ENCODE measurements around the gene SELENOI. TPM values are rescaled to one million over a fixed set of nuclear protein-coding genes. Genes with fewer than 3 reads are reported as not detected.

SELENOI gene
- total and polyA plus RNA-seq, 2 experiments from 2014 or later = 8.4 to 67.8 TPM

DNA sequence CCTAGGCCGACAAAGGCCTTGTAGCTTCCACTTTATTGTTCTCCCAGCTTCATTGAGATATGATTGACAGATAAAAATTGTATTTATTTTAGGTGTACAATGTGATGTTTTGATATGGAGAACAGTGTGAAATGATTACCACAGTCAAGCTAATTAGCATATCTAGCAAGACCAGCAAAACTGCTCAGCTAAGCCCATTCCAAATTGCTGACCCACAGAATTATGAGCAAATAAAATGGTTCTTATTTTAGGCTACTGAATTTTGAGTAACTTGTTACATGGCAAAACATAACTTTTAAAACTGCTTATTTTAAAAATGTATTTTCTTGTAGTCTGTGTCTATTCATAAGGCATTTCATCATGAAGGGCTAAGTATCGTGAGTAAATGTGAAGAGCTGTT, 8.6 kb upstream of the SELENOI start (continued):
- TF ChIP-seq EZH2phosphoT487 (IDR thresholded peaks at IDR 0.05; ENCODE audit: unreplicated experiment) (no peak), ZNF114 (CRISPR knock-in tag; IDR thresholded peaks at IDR 0.05) (no peak), STAT1 (IDR thresholded peaks at IDR 0.05; ENCODE audit: unreplicated experiment) (no peak), POLR2AphosphoS5 (IDR thresholded peaks at IDR 0.05; ENCODE audit: low read depth) (no peak)
- TF ChIP-seq, protein P1, sequence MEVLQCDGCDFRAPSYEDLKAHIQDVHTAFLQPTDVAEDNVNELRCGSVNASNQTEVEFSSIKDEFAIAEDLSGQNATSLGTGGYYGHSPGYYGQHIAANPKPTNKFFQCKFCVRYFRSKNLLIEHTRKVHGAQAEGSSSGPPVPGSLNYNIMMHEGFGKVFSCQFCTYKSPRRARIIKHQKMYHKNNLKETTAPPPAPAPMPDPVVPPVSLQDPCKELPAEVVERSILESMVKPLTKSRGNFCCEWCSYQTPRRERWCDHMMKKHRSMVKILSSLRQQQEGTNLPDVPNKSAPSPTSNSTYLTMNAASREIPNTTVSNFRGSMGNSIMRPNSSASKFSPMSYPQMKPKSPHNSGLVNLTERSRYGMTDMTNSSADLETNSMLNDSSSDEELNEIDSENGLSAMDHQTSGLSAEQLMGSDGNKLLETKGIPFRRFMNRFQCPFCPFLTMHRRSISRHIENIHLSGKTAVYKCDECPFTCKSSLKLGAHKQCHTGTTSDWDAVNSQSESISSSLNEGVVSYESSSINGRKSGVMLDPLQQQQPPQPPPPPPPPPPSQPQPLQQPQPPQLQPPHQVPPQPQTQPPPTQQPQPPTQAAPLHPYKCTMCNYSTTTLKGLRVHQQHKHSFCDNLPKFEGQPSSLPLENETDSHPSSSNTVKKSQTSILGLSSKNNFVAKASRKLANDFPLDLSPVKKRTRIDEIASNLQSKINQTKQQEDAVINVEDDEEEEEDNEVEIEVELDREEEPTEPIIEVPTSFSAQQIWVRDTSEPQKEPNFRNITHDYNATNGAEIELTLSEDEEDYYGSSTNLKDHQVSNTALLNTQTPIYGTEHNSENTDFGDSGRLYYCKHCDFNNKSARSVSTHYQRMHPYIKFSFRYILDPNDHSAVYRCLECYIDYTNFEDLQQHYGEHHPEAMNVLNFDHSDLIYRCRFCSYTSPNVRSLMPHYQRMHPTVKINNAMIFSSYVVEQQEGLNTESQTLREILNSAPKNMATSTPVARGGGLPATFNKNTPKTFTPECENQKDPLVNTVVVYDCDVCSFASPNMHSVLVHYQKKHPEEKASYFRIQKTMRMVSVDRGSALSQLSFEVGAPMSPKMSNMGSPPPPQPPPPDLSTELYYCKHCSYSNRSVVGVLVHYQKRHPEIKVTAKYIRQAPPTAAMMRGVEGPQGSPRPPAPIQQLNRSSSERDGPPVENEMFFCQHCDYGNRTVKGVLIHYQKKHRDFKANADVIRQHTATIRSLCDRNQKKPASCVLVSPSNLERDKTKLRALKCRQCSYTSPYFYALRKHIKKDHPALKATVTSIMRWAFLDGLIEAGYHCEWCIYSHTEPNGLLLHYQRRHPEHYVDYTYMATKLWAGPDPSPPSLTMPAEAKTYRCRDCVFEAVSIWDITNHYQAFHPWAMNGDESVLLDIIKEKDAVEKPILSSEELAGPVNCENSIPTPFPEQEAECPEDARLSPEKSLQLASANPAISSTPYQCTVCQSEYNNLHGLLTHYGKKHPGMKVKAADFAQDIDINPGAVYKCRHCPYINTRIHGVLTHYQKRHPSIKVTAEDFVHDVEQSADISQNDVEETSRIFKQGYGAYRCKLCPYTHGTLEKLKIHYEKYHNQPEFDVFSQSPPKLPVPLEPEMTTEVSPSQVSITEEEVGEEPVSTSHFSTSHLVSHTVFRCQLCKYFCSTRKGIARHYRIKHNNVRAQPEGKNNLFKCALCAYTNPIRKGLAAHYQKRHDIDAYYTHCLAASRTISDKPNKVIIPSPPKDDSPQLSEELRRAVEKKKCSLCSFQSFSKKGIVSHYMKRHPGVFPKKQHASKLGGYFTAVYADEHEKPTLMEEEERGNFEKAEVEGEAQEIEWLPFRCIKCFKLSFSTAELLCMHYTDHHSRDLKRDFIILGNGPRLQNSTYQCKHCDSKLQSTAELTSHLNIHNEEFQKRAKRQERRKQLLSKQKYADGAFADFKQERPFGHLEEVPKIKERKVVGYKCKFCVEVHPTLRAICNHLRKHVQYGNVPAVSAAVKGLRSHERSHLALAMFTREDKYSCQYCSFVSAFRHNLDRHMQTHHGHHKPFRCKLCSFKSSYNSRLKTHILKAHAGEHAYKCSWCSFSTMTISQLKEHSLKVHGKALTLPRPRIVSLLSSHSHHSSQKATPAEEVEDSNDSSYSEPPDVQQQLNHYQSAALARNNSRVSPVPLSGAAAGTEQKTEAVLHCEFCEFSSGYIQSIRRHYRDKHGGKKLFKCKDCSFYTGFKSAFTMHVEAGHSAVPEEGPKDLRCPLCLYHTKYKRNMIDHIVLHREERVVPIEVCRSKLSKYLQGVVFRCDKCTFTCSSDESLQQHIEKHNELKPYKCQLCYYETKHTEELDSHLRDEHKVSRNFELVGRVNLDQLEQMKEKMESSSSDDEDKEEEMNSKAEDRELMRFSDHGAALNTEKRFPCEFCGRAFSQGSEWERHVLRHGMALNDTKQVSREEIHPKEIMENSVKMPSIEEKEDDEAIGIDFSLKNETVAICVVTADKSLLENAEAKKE (CRISPR knock-in tag; IDR thresholded peaks at IDR 0.05) = no peak

- H3K27ac Mint-ChIP-seq = no peak overlapping the region
- H3K27me3 ChIP-seq (ENCODE audit: insufficient read depth) = no peaks in the 10 kb centered on the region
- no peak overlapping the region for H2AFZ ChIP-seq
- no peak overlapping the region for H3K4me3 ChIP-seq
- H3K36me3 Mint-ChIP-seq (ENCODE audit: low read depth) = no peaks in the 10 kb centered on the region
- H3F3A ChIP-seq (replicated peaks; ENCODE audit: low read depth) = no peaks in the 10 kb centered on the region
- TF ChIP-seq REST (IDR thresholded peaks at IDR 0.05; ENCODE audit: unreplicated experiment) (no peak), JUNB (IDR thresholded peaks at IDR 0.05; ENCODE audit: unreplicated experiment) (no peak), STAT1 (IDR thresholded peaks at IDR 0.05; ENCODE audit: unreplicated experiment) (no peak), EZH2phosphoT487 (IDR thresholded peaks at IDR 0.05; ENCODE audit: unreplicated experiment) (no peak), ZNF114 (CRISPR knock-in tag; IDR thresholded peaks at IDR 0.05) (no peak), NANOG (IDR thresholded peaks at IDR 0.05; ENCODE audit: borderline replicate concordance) (no peak), ZNF331 (CRISPR knock-in tag; IDR thresholded peaks at IDR 0.05; ENCODE audit: low read depth) (no peak), CTCF (conservative IDR thresholded peaks at IDR 0.05; ENCODE audit: low read depth in 2 of 2) (no peak), POLR2AphosphoS5 (IDR thresholded peaks at IDR 0.05; ENCODE audit: low read depth) (no peak)
- H3K79me2 ChIP-seq (replicated peaks; ENCODE audit: insufficient read depth) = peaks cover 10% of the 10 kb centered on the region; the same call in 1 of the 2 replicates
- no peak for DNase-seq (ENCODE audit: low spot score)
- no peaks in the 10 kb centered on the region; the same call in 1 of the 2 replicates for H3K4me1 ChIP-seq (ENCODE audit: insufficient read depth)
- H3K4me2 ChIP-seq = no peak overlapping the region
- H3K9me3 Mint-ChIP-seq = no peaks in the 10 kb centered on the region
- H3K4me1 Mint-ChIP-seq = peaks cover 18% of the 10 kb centered on the region
- H3K27ac ChIP-seq (ENCODE audit: low read depth) = 0 out of 2 replicates have a peak overlapping the region, but pooled peaks have one; percentile 72
- H3K27me3 Mint-ChIP-seq (ENCODE audit: insufficient read depth, low read depth, poor library complexity) = peaks cover 3% of the 10 kb centered on the region
- no peak for ATAC-seq
- H3K4me3 Mint-ChIP-seq = no peak overlapping the region
- H4K20me1 ChIP-seq (replicated peaks; ENCODE audit: insufficient read depth) = no peaks in the 10 kb centered on the region
- no peaks in the 10 kb centered on the region for H3K36me3 ChIP-seq (ENCODE audit: insufficient read depth)
- no peaks in the 10 kb centered on the region for H3K9me2 ChIP-seq (ENCODE audit: insufficient read depth)
These were observed 5.1 kb upstream of the SELENOI start for GRCh38 chr2:26340831-26341230.
